Progenitor cell of endocrine pancreas (in vitro differentiated cells): Measurements from ENCODE around the gene TSPAN15. TPM values are rescaled to one million over a fixed set of nuclear protein-coding genes. Genes with fewer than 3 reads are reported as not detected.

Experiments used
- DNase-seq: peaks from one replicate; pipeline ENCODE4 v3.0.0; 2021; ENCODE audit warnings: low spot score; ENCODE audit not compliant: unreplicated experiment
- H3K27ac Mint-ChIP-seq: 2 replicates; pipeline ENCODE4 v1.8.0; 2021; ENCODE audit warnings: mild to moderate bottlenecking, moderate library complexity, mixed read lengths
- H3K27me3 Mint-ChIP-seq: 2 replicates; pipeline ENCODE4 v1.8.0; 2021; ENCODE audit warnings: mixed read lengths
- H3K36me3 Mint-ChIP-seq: 2 replicates; pipeline ENCODE4 v1.8.0; 2022; ENCODE audit warnings: mixed read lengths; ENCODE audit not compliant: insufficient read depth
- H3K4me1 Mint-ChIP-seq: 2 replicates; pipeline ENCODE4 v1.8.0; 2021; ENCODE audit warnings: low read depth, mixed read lengths
- H3K4me3 Mint-ChIP-seq: 2 replicates; pipeline ENCODE4 v1.8.0; 2021; ENCODE audit warnings: low read depth, mild to moderate bottlenecking, moderate library complexity, mixed read lengths
- H3K9me3 Mint-ChIP-seq: 2 replicates; pipeline ENCODE4 v1.8.0; 2021; ENCODE audit warnings: low read depth, mixed read lengths
- CTCF ChIP-seq: fragments of 200-600 bp; sonication (generic); IDR thresholded peaks from one replicate; pipeline ENCODE4 v1.5.0; 2021; ENCODE audit warnings: antibody characterized with exemption, mild to moderate bottlenecking; ENCODE audit not compliant: unreplicated experiment
- total RNA-seq: library from RNA; stranded (reverse); gene quantifications from 2 replicates; pipeline ENCODE4 v1.2.1, GENCODE V29; 2021

Gene TSPAN15
- total RNA-seq, 1 donor from 2014 or later = 14.7 TPM

- no peaks in the 10 kb centered on the region for H3K36me3 Mint-ChIP-seq
- no peak overlapping the region for H3K27ac Mint-ChIP-seq
- no peak for DNase-seq
- peaks cover 18% of the 10 kb centered on the region for H3K27me3 Mint-ChIP-seq
- no peak overlapping the region for H3K4me3 Mint-ChIP-seq
- no peak for TF ChIP-seq CTCF
- H3K9me3 Mint-ChIP-seq = peaks cover 13% of the 10 kb centered on the region
- H3K4me1 Mint-ChIP-seq = peaks cover 8% of the 10 kb centered on the region
These were observed 103.3 kb downstream of the TSPAN15 start for GRCh38 chr10:69554611-69555010.

Other genes starting within 250 kb of the TSPAN15 start
- 4.1 and 6.2 TPM in 2 replicates for gene HKDC1, start 231.1 kb upstream of the TSPAN15 start, total RNA-seq
- gene HK1, start 173.0 kb upstream of the TSPAN15 start, total RNA-seq = 32.5 and 35.6 TPM in 2 replicates
- gene TACR2, start 34.5 kb upstream of the TSPAN15 start, total RNA-seq = not detected in 2 replicates
- gene NEUROG3, start 122.0 kb downstream of the TSPAN15 start, total RNA-seq = 7.2 and 7.3 TPM in 2 replicates
- gene FAM241B, start 178.8 kb downstream of the TSPAN15 start, total RNA-seq = 42.4 and 44.2 TPM in 2 replicates